Ovary (tissue), 9 donors: ENCODE data around the gene LCOR. TPM values are rescaled to one million over a fixed set of nuclear protein-coding genes. Genes with fewer than 3 reads are reported as not detected.
A peak's percentile ranks its signal among the peaks of the same experiment; 100 is the strongest.

Experiments used
- DNase-seq, 5 donors: peaks; one replicate each; pipeline ENCODE4 v3.0.0-alpha.2; 2019 to 2020
- H3K27ac ChIP-seq, 2 donors: fragments of 200-600 bp; one replicate each; pipeline versions ENCODE4 v1.5.1 to v1.8.0; 2019 to 2022
- H3K27me3 ChIP-seq: fragments of 200-600 bp; one replicate; pipeline ENCODE4 v1.8.0; 2022
- H3K36me3 ChIP-seq: fragments of 200-600 bp; sonication (generic); one replicate; pipeline ENCODE4 v1.5.1; 2019
- H3K4me1 ChIP-seq: one replicate; pipeline ENCODE4 v1.8.1; 2013; ENCODE audit warnings: mild to moderate bottlenecking, moderate library complexity; ENCODE audit not compliant: insufficient read depth
- H3K4me3 ChIP-seq: fragments of 200-600 bp; sonication (generic); one replicate; pipeline ENCODE4 v1.5.1; 2017
- H3K9me3 ChIP-seq, 2 donors: fragments of 200-600 bp in 1 of 2; sonication (generic) in 1 of 2; one replicate each; pipeline versions ENCODE4 v1.5.1 to v1.8.1; 2013 to 2019; ENCODE audit warnings: mild to moderate bottlenecking in 1 of 2, moderate library complexity in 1 of 2
- EP300 ChIP-seq: sonication (generic); formaldehyde crosslinking; IDR thresholded peaks from one replicate; pipeline ENCODE4 v1.6.1; 2017; ENCODE audit warnings: antibody characterized with exemption
- POLR2A ChIP-seq: fragments of 450-650 bp; IDR thresholded peaks from one replicate; pipeline ENCODE4 v1.6.1; 2017; ENCODE audit warnings: antibody characterized with exemption, mild to moderate bottlenecking, moderate library complexity
- WGBS, 3 donors: extraction: QIAGEN DNeasy Blood & Tissue Kit in 1 of 3; methylation state at CpG; one replicate each; pipeline versions ENCODE4 v1.1.5 to v1.1.7; 2013 to 2017; 5-methylcytosine and 5-hydroxymethylcytosine counted together
- intact Hi-C, 4 donors: fragments of 100-400 bp; cut with DNase I; formaldehyde crosslinking; loops; one replicate each; pipeline versions ENCODE4 v1.11.0 to v1.15.1; 2022 to 2023
- polyA plus RNA-seq, 2 donors: library from polyadenylated mRNA; stranded (reverse); fragments of 200-250 nt in 1 of 2; fragments of 350-450 nt in 1 of 2; fragmentation: Illumina TruSeq in 1 of 2; extraction: RNeasy Lipid Tissue Mini Kit (QIAGEN cat#74804) in 1 of 2; gene quantifications; one replicate each; pipeline ENCODE4 v1.2.3, GENCODE V29; 2013 to 2014
- total RNA-seq, 7 donors: library from RNA; depleted of rRNA in 2 of 7; stranded (reverse); fragments of >200 nt in 2 of 7; fragmentation: NEBNext Ultra II Directional in 3 of 7; extraction: Animal tissue kit (Norgen Biotek cat#: 25700) in 3 of 7; gene quantifications; one replicate each; pipeline versions ENCODE4 v1.1.0 to v1.2.4, GENCODE V29; 2016 to 2023
- TF ChIP-seq, protein P1 (sequence below), 3 donors: fragments of 450-650 bp in 2 of 3; fragments of 200-600 bp in 1 of 3; IDR thresholded peaks; one replicate each; pipeline versions ENCODE4 v1.5.1 to v1.8.0; 2016 to 2022; ENCODE audit warnings: antibody characterized with exemption in 3 of 3, mild to moderate bottlenecking in 1 of 3
- donor health status: DM: no; HTN: no; CAD: no; lungs with moderate emphysema.
- donor health status: DM: no; HTN: no; CAD: no.
- donor health status: Bipolar disorder and iron deficiency.
- donor health status: DM: yes; HTN: yes; CAD: no.
- donor health status: DM: no; HTN: no; CAD: no.
- donor health status: DM: yes; HTN: yes; CAD: no.

The LCOR gene
- total and polyA plus RNA-seq, 9 donors = 4.0 to 44.9 (median 29.8) TPM

DNA sequence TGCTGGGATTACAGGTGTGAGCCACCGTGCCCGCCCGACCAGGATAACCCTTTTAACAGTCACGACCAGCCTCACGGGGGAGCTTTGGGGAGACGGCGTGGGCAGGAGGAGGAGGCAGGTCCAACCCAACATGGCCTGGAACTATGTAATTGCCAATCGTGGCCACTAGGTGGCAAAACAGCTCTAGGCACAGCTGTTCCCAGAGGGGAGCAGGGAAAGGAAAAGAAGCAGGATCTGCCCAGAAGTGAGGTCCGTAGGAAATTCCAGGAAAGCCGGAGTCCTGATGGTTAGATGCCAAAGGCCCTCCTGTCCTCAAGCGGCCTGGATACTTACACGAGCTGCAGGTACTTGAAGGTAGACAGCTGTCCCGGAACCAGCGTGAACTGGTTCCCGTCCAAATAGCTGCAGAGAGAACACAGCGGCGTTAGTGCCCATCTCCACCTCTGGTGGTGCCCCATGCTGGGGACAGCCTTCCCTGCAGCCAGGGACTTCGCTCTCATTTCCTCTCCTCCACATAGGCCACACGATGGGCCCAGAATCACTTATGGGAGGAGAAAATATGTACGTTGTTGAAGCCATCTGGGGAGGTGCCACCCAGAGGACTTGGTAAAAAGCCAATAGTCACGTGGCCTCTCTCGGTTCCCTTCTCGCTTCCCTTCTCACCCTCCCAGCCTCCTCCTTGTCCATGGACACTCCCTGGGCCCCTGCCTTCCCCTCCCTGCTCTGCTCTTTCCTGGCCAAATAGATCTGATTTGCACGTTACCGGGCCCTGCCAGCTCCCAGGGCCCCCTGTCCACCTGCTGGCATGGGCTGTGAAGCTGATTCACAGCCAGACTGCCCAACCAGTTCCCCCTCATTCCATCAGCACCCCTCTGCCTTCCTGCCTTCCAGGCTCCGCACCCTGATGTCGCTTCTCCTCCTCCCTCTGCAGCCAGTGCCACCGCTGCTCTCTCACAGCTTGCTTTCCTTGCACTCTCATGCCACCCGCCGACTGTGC is 205.6 kb downstream of the LCOR start:
- intact Hi-C loops = loop anchor here in 1 of 4 donors (10.0 kb wide), 3 partner anchors 203 to 643 kb away; partner anchors contain the start of gene LCOR
- H3K27ac ChIP-seq = no peak overlapping the region
- DNase-seq = peak; percentile 72 to 83 (median 80)
- H3K27me3 ChIP-seq = no peaks in the 10 kb centered on the region
- peaks cover 1% of the 10 kb centered on the region for H3K4me1 ChIP-seq
- TF ChIP-seq POLR2A (no peak), EP300 (no peak)
- TF ChIP-seq, protein P1, sequence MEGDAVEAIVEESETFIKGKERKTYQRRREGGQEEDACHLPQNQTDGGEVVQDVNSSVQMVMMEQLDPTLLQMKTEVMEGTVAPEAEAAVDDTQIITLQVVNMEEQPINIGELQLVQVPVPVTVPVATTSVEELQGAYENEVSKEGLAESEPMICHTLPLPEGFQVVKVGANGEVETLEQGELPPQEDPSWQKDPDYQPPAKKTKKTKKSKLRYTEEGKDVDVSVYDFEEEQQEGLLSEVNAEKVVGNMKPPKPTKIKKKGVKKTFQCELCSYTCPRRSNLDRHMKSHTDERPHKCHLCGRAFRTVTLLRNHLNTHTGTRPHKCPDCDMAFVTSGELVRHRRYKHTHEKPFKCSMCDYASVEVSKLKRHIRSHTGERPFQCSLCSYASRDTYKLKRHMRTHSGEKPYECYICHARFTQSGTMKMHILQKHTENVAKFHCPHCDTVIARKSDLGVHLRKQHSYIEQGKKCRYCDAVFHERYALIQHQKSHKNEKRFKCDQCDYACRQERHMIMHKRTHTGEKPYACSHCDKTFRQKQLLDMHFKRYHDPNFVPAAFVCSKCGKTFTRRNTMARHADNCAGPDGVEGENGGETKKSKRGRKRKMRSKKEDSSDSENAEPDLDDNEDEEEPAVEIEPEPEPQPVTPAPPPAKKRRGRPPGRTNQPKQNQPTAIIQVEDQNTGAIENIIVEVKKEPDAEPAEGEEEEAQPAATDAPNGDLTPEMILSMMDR (IDR thresholded peaks at IDR 0.05) = peak; percentile 57 to 83 (median 76)
- no peaks in the 10 kb centered on the region for H3K9me3 ChIP-seq
- 22 to 25% (median 23%) methylated on average over 30 of the region's 30 CpGs for WGBS, 3 donors
- no peaks in the 10 kb centered on the region for H3K36me3 ChIP-seq
- peak overlapping the region; percentile 17 for H3K4me3 ChIP-seq

DNA sequence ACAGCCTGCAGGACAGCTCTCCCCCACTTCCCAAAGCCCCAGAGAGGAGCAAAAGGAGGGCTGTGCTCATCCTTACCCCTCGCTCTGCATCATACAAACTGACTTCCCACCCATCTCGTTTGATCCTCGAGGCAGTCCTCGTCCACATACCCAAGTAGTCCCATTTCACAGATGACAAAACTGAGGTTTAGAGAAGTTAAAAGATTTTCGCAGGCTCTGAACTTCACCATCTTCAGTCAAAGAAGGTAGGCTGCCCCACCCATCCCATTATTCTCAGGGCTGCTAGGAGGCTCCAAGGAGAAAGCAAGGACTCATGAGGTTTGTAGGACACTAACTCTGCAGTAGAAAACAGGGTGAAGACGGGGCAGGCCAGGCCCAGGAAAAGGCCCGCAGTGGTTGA is 206.6 kb downstream of the LCOR start:
- Histone ChIP-seq H3K9me3 (no peaks in the 10 kb centered on the region), H3K27me3 (no peaks in the 10 kb centered on the region), H3K36me3 (no peaks in the 10 kb centered on the region), H3K27ac (no peak overlapping the region), H3K4me1 (peaks cover 1% of the 10 kb centered on the region), H3K4me3 (no peak overlapping the region)
- DNase-seq = no peak
- WGBS, 3 donors = 89 to 96% (median 93%) methylated on average over 7 of the region's 7 CpGs
- no peak for TF ChIP-seq EP300
- no peak for TF ChIP-seq POLR2A
- TF ChIP-seq, protein P1 (IDR thresholded peaks at IDR 0.05) = no peak
- intact Hi-C loops = loop anchor here in 1 of 4 donors (10.0 kb wide), 3 partner anchors 204 to 644 kb away; partner anchors contain the start of gene LCOR

DNA sequence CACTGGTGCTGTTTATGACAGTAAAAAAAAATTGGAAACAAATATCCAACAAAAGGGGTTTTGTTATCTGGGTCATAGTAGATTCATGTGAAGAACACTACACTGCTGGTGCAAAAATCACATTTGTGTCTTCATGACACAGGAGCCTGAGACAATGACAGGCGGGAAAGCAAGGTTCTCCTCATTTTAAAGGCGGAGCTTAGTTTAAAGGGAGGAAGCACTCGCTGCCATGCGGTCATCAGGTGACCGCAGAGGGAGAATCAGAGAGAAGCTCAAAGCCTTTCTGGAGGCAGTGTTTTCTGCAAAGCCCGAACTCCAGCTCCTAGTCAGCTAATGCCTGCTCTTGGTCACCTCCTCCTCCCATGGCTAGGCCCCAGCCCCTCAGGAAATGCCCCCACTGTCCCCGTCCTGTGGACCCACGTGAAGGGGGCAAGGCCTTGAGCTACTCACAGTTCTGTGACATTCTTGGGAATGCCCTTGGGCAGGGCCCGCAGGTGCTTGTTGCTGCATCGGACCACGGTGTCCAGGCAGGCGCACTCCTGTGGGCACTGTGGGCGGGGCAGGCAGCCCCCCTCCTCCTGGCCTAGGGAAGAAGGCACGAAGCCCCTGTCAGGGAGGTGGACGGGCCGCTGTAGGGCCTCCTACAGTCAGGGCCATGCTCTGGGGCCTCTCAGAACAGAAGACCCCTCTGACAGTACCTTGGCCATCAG is 207.6 kb downstream of the LCOR start:
- WGBS, 3 donors = 88 to 89% (median 89%) methylated on average over 14 to 16 of the region's 16 CpGs
- Histone ChIP-seq H3K27me3 (no peaks in the 10 kb centered on the region), H3K4me3 (no peak overlapping the region), H3K36me3 (no peaks in the 10 kb centered on the region), H3K27ac (no peak overlapping the region), H3K9me3 (peaks cover 0 to under 1% of the 10 kb centered on the region in 2 donors), H3K4me1 (peaks cover 1% of the 10 kb centered on the region)
- no peak for DNase-seq
- intact Hi-C loops = loop anchor here in 1 of 4 donors (10.0 kb wide), 3 partner anchors 205 to 645 kb away; partner anchors contain the start of gene LCOR
- no peak for TF ChIP-seq POLR2A
- TF ChIP-seq, protein P1 (IDR thresholded peaks at IDR 0.05) = no peak

DNA sequence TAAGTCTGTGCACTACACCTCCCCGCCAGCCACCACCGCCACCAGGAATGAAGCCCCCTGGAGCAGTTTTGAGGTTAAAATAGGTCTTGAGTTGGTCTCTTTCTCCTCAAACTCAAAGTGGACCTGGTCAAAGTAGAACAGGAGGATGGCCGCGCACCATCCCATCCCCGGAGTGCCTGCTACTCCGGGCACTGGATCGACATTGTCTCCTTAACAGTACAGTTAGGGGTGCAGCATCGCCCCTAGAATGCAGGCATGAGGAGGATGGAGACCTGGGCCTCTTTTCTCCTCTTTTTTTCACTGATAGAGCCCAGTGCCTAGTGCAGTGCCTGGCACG is 208.1 kb downstream of the LCOR start:
- 96 to 97% (median 97%) methylated on average over 9 of the region's 9 CpGs for WGBS, 3 donors

More for the DNA sequence above, 208.1 kb downstream of the LCOR start:
- Histone ChIP-seq H3K27me3 (no peaks in the 10 kb centered on the region), H3K36me3 (no peaks in the 10 kb centered on the region), H3K4me1 (peaks cover 1% of the 10 kb centered on the region), H3K4me3 (no peak overlapping the region), H3K27ac (no peak overlapping the region), H3K9me3 (peaks cover 0 to 3% of the 10 kb centered on the region in 2 donors)
- DNase-seq = no peak
- intact Hi-C loops = no loop called here
- TF ChIP-seq EP300 = no peak
- TF ChIP-seq, protein P1 (IDR thresholded peaks at IDR 0.05) = no peak
- no peak for TF ChIP-seq POLR2A
